ENCODE data around the gene SLAMF9. TPM values are rescaled to one million over a fixed set of nuclear protein-coding genes. Genes with fewer than 3 reads are reported as not detected.

Gene SLAMF9
- polyA plus RNA-seq, 2 of the 4 experiments (the other 2 are of a cell fraction), result 0.22 to 0.25 TPM

DNA sequence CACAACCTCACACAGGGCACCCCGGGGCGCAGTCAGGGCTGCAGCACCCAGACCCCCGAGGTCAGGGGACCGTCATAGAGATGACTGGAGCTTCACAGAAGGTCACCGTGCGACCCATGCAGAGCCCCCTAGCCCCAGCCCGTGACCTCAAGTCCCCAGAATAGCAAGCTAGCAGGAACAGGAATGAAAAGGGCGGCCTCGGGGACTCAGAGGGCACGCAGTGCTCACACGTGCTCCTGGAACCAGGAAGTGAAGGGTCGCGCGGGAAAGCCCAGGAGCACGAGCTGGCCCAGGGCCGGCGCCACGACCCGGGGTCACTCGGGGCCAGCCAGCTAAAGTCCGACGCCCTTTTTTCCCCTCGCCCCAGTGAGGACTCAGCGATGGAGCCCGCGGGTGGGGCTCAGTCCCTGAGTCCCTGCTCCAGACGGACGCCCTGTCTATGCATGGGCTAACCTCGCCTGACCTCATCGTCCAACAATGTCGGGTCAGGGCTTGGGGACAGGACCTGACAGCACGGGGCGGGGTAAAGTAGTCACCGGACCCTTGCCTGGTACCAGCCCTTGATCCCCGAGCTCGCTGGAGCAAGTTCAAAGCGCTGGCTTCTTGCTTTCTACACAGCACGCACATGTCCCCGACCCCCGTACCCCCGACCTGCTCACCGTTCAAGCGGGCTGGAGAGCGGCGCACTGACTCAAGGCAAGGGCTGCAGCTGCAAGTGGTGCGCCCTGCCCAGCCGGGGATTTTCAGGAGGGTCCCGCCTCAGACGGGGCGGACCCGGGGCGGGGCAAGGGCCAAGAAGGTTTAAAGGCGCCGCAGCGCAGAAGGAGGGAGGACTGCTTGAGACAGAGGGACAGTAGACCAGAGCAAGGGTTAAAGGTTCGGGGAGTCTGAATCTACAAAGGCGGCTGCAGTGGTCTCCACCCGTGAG is 29.0 kb downstream of the SLAMF9 start, which contains the start of gene TAGLN2 (continued):
- no peak for TF ChIP-seq FOSL2 (IDR thresholded peaks at IDR 0.05)
- TF ChIP-seq FOSL2 (CRISPR knock-in tag; IDR thresholded peaks at IDR 0.05), result peak; percentile 40
- TF ChIP-seq, protein P1, sequence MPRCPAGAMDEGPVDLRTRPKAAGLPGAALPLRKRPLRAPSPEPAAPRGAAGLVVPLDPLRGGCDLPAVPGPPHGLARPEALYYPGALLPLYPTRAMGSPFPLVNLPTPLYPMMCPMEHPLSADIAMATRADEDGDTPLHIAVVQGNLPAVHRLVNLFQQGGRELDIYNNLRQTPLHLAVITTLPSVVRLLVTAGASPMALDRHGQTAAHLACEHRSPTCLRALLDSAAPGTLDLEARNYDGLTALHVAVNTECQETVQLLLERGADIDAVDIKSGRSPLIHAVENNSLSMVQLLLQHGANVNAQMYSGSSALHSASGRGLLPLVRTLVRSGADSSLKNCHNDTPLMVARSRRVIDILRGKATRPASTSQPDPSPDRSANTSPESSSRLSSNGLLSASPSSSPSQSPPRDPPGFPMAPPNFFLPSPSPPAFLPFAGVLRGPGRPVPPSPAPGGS (IDR thresholded peaks at IDR 0.05), result peak; percentile 77; the same call in 1 of the 3 replicates
- TF ChIP-seq, protein P2, sequence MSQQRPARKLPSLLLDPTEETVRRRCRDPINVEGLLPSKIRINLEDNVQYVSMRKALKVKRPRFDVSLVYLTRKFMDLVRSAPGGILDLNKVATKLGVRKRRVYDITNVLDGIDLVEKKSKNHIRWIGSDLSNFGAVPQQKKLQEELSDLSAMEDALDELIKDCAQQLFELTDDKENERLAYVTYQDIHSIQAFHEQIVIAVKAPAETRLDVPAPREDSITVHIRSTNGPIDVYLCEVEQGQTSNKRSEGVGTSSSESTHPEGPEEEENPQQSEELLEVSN (IDR thresholded peaks at IDR 0.05; ENCODE audit: borderline replicate concordance, low read depth), result peak; percentile 94
- no peak for TF ChIP-seq ZSCAN20 (CRISPR knock-in tag; IDR thresholded peaks at IDR 0.05)
- TF ChIP-seq RAD21 (conservative IDR thresholded peaks at IDR 0.05 in 1 of 2, IDR thresholded peaks at IDR 0.05 in 1 of 2), result no peak
- no peak for TF ChIP-seq ZNF302 (CRISPR knock-in tag; IDR thresholded peaks at IDR 0.05)
- no peak for TF ChIP-seq RCOR1 (IDR thresholded peaks at IDR 0.05; ENCODE audit: low read depth, low read length)
- no peak for TF ChIP-seq EHMT2 (IDR thresholded peaks at IDR 0.05; ENCODE audit: low read depth)
- TF ChIP-seq, protein P3, sequence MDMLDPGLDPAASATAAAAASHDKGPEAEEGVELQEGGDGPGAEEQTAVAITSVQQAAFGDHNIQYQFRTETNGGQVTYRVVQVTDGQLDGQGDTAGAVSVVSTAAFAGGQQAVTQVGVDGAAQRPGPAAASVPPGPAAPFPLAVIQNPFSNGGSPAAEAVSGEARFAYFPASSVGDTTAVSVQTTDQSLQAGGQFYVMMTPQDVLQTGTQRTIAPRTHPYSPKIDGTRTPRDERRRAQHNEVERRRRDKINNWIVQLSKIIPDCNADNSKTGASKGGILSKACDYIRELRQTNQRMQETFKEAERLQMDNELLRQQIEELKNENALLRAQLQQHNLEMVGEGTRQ (IDR thresholded peaks at IDR 0.05), result no peak
- no peak for TF ChIP-seq ZFP36 (IDR thresholded peaks at IDR 0.05; ENCODE audit: borderline replicate concordance, partially characterized antibody)
- TF ChIP-seq, protein P4, sequence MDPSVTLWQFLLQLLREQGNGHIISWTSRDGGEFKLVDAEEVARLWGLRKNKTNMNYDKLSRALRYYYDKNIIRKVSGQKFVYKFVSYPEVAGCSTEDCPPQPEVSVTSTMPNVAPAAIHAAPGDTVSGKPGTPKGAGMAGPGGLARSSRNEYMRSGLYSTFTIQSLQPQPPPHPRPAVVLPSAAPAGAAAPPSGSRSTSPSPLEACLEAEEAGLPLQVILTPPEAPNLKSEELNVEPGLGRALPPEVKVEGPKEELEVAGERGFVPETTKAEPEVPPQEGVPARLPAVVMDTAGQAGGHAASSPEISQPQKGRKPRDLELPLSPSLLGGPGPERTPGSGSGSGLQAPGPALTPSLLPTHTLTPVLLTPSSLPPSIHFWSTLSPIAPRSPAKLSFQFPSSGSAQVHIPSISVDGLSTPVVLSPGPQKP (IDR thresholded peaks at IDR 0.05; ENCODE audit: low read depth, low read length), result no peak
- TF ChIP-seq SMC3 (IDR thresholded peaks at IDR 0.05), result no peak
- peak; percentile 90; the same call in 1 of the 2 replicates for TF ChIP-seq EHF (CRISPR knock-in tag; IDR thresholded peaks at IDR 0.05)
- TF ChIP-seq JUN (IDR thresholded peaks at IDR 0.05), result peak; percentile 76 to 79; a peak in 4 of 5 replicates
- TF ChIP-seq MAZ (IDR thresholded peaks at IDR 0.05; ENCODE audit: borderline replicate concordance, low read depth, low read length), result peak; percentile 54; the same call in 1 of the 2 replicates
- TF ChIP-seq, protein P5, sequence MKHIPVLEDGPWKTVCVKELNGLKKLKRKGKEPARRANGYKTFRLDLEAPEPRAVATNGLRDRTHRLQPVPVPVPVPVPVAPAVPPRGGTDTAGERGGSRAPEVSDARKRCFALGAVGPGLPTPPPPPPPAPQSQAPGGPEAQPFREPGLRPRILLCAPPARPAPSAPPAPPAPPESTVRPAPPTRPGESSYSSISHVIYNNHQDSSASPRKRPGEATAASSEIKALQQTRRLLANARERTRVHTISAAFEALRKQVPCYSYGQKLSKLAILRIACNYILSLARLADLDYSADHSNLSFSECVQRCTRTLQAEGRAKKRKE (CRISPR knock-in tag; IDR thresholded peaks at IDR 0.05; ENCODE audit: low read depth), result 0 out of 2 replicates have a peak, but pooled peaks have one; percentile 85
- no peak for TF ChIP-seq JUNB (IDR thresholded peaks at IDR 0.05)
- peak; percentile 28; the same call in 1 of the 2 replicates for TF ChIP-seq PHF8 (IDR thresholded peaks at IDR 0.05; ENCODE audit: borderline replicate concordance, low read depth)
- TF ChIP-seq TFCP2L1 (CRISPR knock-in tag; IDR thresholded peaks at IDR 0.05), result peak; percentile 87
- TF ChIP-seq CHD2 (IDR thresholded peaks at IDR 0.05; ENCODE audit: low read length, partially characterized antibody), result no peak
- TF ChIP-seq KDM1A (IDR thresholded peaks at IDR 0.05; ENCODE audit: low read depth), result no peak

Measured in A549 (cell line).